ENCODE results near the gene P4HA2. TPM values are rescaled to one million over a fixed set of nuclear protein-coding genes. Genes with fewer than 3 reads are reported as not detected.

Gene P4HA2
- total and polyA plus RNA-seq, 2 of the 13 experiments (the other 11 are each of a cell fraction or from before 2014, with no cell fraction given): 37.7 to 126 TPM

GRCh38 chr5:132261881-132262845 is 34.5 kb upstream of the P4HA2 start:
- WGBS (ENCODE audit: low lambda C conversion rate): 80% methylated on average over 1 of the region's 7 CpGs
- CTCF ChIA-PET (ENCODE audit: low intra/inter-chr PET ratio, low total read pairs): no interaction called here
- H3K27ac ChIP-seq (ENCODE audit: extremely low read length, insufficient read depth, low read length): no peak overlapping the region

More at GRCh38 chr5:132261881-132262845, 34.5 kb upstream of the P4HA2 start:
- TF ChIP-seq ZNF333 (CRISPR knock-in tag; IDR thresholded peaks at IDR 0.05; ENCODE audit: borderline replicate concordance) (no peak), MED8 (CRISPR knock-in tag; IDR thresholded peaks at IDR 0.05; ENCODE audit: insufficient replicate concordance) (no peak), HOXA3 (CRISPR knock-in tag; IDR thresholded peaks at IDR 0.05) (no peak)
- TF ChIP-seq, protein P1, sequence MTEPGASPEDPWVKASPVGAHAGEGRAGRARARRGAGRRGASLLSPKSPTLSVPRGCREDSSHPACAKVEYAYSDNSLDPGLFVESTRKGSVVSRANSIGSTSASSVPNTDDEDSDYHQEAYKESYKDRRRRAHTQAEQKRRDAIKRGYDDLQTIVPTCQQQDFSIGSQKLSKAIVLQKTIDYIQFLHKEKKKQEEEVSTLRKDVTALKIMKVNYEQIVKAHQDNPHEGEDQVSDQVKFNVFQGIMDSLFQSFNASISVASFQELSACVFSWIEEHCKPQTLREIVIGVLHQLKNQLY (CRISPR knock-in tag; IDR thresholded peaks at IDR 0.05): no peak
- TF ChIP-seq, protein P2, sequence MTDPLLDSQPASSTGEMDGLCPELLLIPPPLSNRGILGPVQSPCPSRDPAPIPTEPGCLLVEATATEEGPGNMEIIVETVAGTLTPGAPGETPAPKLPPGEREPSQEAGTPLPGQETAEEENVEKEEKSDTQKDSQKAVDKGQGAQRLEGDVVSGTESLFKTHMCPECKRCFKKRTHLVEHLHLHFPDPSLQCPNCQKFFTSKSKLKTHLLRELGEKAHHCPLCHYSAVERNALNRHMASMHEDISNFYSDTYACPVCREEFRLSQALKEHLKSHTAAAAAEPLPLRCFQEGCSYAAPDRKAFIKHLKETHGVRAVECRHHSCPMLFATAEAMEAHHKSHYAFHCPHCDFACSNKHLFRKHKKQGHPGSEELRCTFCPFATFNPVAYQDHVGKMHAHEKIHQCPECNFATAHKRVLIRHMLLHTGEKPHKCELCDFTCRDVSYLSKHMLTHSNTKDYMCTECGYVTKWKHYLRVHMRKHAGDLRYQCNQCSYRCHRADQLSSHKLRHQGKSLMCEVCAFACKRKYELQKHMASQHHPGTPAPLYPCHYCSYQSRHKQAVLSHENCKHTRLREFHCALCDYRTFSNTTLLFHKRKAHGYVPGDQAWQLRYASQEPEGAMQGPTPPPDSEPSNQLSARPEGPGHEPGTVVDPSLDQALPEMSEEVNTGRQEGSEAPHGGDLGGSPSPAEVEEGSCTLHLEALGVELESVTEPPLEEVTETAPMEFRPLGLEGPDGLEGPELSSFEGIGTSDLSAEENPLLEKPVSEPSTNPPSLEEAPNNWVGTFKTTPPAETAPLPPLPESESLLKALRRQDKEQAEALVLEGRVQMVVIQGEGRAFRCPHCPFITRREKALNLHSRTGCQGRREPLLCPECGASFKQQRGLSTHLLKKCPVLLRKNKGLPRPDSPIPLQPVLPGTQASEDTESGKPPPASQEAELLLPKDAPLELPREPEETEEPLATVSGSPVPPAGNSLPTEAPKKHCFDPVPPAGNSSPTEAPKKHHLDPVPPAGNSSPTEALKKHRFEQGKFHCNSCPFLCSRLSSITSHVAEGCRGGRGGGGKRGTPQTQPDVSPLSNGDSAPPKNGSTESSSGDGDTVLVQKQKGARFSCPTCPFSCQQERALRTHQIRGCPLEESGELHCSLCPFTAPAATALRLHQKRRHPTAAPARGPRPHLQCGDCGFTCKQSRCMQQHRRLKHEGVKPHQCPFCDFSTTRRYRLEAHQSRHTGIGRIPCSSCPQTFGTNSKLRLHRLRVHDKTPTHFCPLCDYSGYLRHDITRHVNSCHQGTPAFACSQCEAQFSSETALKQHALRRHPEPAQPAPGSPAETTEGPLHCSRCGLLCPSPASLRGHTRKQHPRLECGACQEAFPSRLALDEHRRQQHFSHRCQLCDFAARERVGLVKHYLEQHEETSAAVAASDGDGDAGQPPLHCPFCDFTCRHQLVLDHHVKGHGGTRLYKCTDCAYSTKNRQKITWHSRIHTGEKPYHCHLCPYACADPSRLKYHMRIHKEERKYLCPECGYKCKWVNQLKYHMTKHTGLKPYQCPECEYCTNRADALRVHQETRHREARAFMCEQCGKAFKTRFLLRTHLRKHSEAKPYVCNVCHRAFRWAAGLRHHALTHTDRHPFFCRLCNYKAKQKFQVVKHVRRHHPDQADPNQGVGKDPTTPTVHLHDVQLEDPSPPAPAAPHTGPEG (CRISPR knock-in tag; IDR thresholded peaks at IDR 0.05): no peak
- BruUV-seq (replicated peaks): no TSS peak
- Histone ChIP-seq H2AFZ (ENCODE audit: low read length) (no peak overlapping the region), H3K27me3 (ENCODE audit: control insufficient read depth in 1 of 2, insufficient read depth in 2 of 2, low read length in 2 of 2) (peaks cover 10 to 19% of the 10 kb centered on the region in 2 experiments), H4K20me1 (ENCODE audit: insufficient read depth, low read length) (no peaks in the 10 kb centered on the region), H3K9me3 (ENCODE audit: low read length) (no peaks in the 10 kb centered on the region), H3K79me2 (ENCODE audit: insufficient read depth, low read length) (no peaks in the 10 kb centered on the region), H3K4me2 (ENCODE audit: low read depth, low read length) (no peak overlapping the region), H3K36me3 (replicated peaks in 1 of 2; ENCODE audit: control insufficient read depth in 1 of 2, insufficient read depth in 2 of 2, low read length in 2 of 2) (no peaks in the 10 kb centered on the region), H3K9ac (ENCODE audit: insufficient read depth, low read depth, low read length) (no peak overlapping the region), H3K4me1 (ENCODE audit: insufficient read depth, low read length) (peaks cover 31% of the 10 kb centered on the region), H3K4me3 (replicated peaks in 1 of 3; ENCODE audit: insufficient read depth in 1 of 3, low read depth in 2 of 3, low read length in 3 of 3) (no peak overlapping the region)
- FAIRE-seq (no peak), ATAC-seq (no peak), DNase-seq (ENCODE audit: low spot score) (no peak)
- POLR2A ChIA-PET: no interaction called here
- in situ Hi-C loops (cut with HindIII; ENCODE audit: extremely low pct_ligation_motif_present, low pct_unique_long_range_greater_than_20kb) (no loop called here), intact Hi-C loops (cut with micrococcal nuclease; ENCODE audit: unreplicated experiment) (no loop called here)
